Measurements from ENCODE around the gene USP15. TPM values are rescaled to one million over a fixed set of nuclear protein-coding genes. Genes with fewer than 3 reads are reported as not detected.
A peak's percentile ranks its signal among the peaks of the same experiment; 100 is the strongest.

USP15 gene
- total and polyA plus RNA-seq, 7 experiments from 2014 or later: 72.5 to 224 (median 175) TPM

GRCh38 chr12:62217466-62218194 is 42.6 kb upstream of the USP15 start:
- Histone ChIP-seq H3K4me1 (ENCODE audit: control insufficient read depth in 2 of 2, insufficient read depth in 2 of 2, low read length in 2 of 2) (peaks cover 0 to 22% of the 10 kb centered on the region in 2 donors), H3K9me3 (ENCODE audit: control insufficient read depth in 2 of 3, low read length in 3 of 3) (no peaks in the 10 kb centered on the region), H3K27ac (ENCODE audit: low read depth, low read length) (no peak overlapping the region), H3K4me3 (ENCODE audit: low read length) (no peak overlapping the region), H3K27me3 (ENCODE audit: control insufficient read depth in 2 of 2, insufficient read depth in 2 of 2, low read length in 2 of 2) (no peaks in the 10 kb centered on the region), H3K36me3 (ENCODE audit: control insufficient read depth in 2 of 3, insufficient read depth in 3 of 3, low read length in 3 of 3) (no peaks in the 10 kb centered on the region)
- CTCF ChIA-PET: interaction anchor here (0.5 to 0.7 kb wide), 2 partner anchors 10 to 1752 kb away, joined by 3 read pairs; no protein-coding TSS in a partner anchor
- H3K4me1 Mint-ChIP-seq: peaks cover 9 to 56% (median 36%) of the 10 kb centered on the region in 7 donors
- intact Hi-C loops (cut with micrococcal nuclease): no loop called here
- no peak for ATAC-seq
- peaks cover 0 to 4% (median 0%) of the 10 kb centered on the region in 5 donors for H3K36me3 Mint-ChIP-seq
- H3K4me3 Mint-ChIP-seq: peak overlapping the region in 1 of 10 donors; percentile 34
- H3K27ac Mint-ChIP-seq: peak overlapping the region in 4 of 9 donors; percentile 26 to 90 (median 69)
- no peak for DNase-seq
- H3K9me3 Mint-ChIP-seq: peaks cover 0 to 6% (median 2%) of the 10 kb centered on the region in 11 donors
- H3K27me3 Mint-ChIP-seq: peaks cover 0 to 11% (median 0%) of the 10 kb centered on the region in 5 donors
- POLR2A ChIA-PET: interaction anchor here (1.2 to 2.9 kb wide), 2 partner anchors 39 to 42 kb away, joined by 3 to 12 read pairs; partner anchors contain the start of gene USP15

GRCh38 chr12:62221107-62221506 is 39.1 kb upstream of the USP15 start:
- Mint-ChIP-seq H3K27me3 (peaks cover 0 to 11% (median 0%) of the 10 kb centered on the region in 5 donors), H3K27ac (no peak overlapping the region), H3K4me3 (no peak overlapping the region), H3K36me3 (peaks cover 0 to 4% (median 0%) of the 10 kb centered on the region in 5 donors), H3K9me3 (peaks cover 0 to 5% (median 0%) of the 10 kb centered on the region in 11 donors), H3K4me1 (peaks cover 0 to 32% (median 15%) of the 10 kb centered on the region in 7 donors)
- DNase-seq (no peak), ATAC-seq (no peak)
- Histone ChIP-seq H3K27me3 (ENCODE audit: control insufficient read depth in 2 of 2, insufficient read depth in 2 of 2, low read length in 2 of 2) (no peaks in the 10 kb centered on the region), H3K36me3 (ENCODE audit: control insufficient read depth in 2 of 3, insufficient read depth in 3 of 3, low read length in 3 of 3) (no peaks in the 10 kb centered on the region), H3K9me3 (ENCODE audit: control insufficient read depth in 2 of 3, low read length in 3 of 3) (no peaks in the 10 kb centered on the region), H3K4me3 (ENCODE audit: low read length) (no peak overlapping the region), H3K27ac (ENCODE audit: low read depth, low read length) (no peak overlapping the region), H3K4me1 (ENCODE audit: control insufficient read depth in 2 of 2, insufficient read depth in 2 of 2, low read length in 2 of 2) (peaks cover 0 to 5% of the 10 kb centered on the region in 2 donors)
- ChIA-PET CTCF (no interaction called here), POLR2A (no interaction called here)
- intact Hi-C loops (cut with micrococcal nuclease): no loop called here

GRCh38 chr12:62224601-62225000 is 35.6 kb upstream of the USP15 start:
- H3K4me1 Mint-ChIP-seq: peaks cover 0 to 8% (median 3%) of the 10 kb centered on the region in 7 donors
- CTCF ChIA-PET: no interaction called here
- no peak overlapping the region for H3K27ac ChIP-seq (ENCODE audit: low read depth, low read length)
- H3K36me3 Mint-ChIP-seq: peaks cover 0 to 4% (median 0%) of the 10 kb centered on the region in 5 donors
- no peak overlapping the region for H3K4me3 Mint-ChIP-seq
- peaks cover 0 to 12% (median 2%) of the 10 kb centered on the region in 11 donors for H3K9me3 Mint-ChIP-seq
- intact Hi-C loops (cut with micrococcal nuclease): no loop called here
- no peak overlapping the region for H3K27ac Mint-ChIP-seq
- H3K36me3 ChIP-seq (ENCODE audit: control insufficient read depth in 2 of 3, insufficient read depth in 3 of 3, low read length in 3 of 3): no peaks in the 10 kb centered on the region
- peaks cover 0 to 17% (median 0%) of the 10 kb centered on the region in 5 donors for H3K27me3 Mint-ChIP-seq
- POLR2A ChIA-PET: no interaction called here
- H3K27me3 ChIP-seq (ENCODE audit: control insufficient read depth in 2 of 2, insufficient read depth in 2 of 2, low read length in 2 of 2): no peaks in the 10 kb centered on the region
- DNase-seq (no peak), ATAC-seq (no peak)
- no peak overlapping the region for H3K4me3 ChIP-seq (ENCODE audit: low read length)
- no peaks in the 10 kb centered on the region for H3K4me1 ChIP-seq (ENCODE audit: control insufficient read depth in 2 of 2, insufficient read depth in 2 of 2, low read length in 2 of 2)
- no peaks in the 10 kb centered on the region for H3K9me3 ChIP-seq (ENCODE audit: control insufficient read depth in 2 of 3, low read length in 3 of 3)

- Histone ChIP-seq H3K27ac (ENCODE audit: low read depth, low read length) (no peak overlapping the region), H3K4me1 (ENCODE audit: control insufficient read depth in 2 of 2, insufficient read depth in 2 of 2, low read length in 2 of 2) (no peaks in the 10 kb centered on the region), H3K9me3 (ENCODE audit: control insufficient read depth in 2 of 3, low read length in 3 of 3) (no peaks in the 10 kb centered on the region), H3K27me3 (ENCODE audit: control insufficient read depth in 2 of 2, insufficient read depth in 2 of 2, low read length in 2 of 2) (no peaks in the 10 kb centered on the region), H3K4me3 (ENCODE audit: low read length) (no peak overlapping the region), H3K36me3 (ENCODE audit: control insufficient read depth in 2 of 3, insufficient read depth in 3 of 3, low read length in 3 of 3) (no peaks in the 10 kb centered on the region)
- peaks cover 0 to 6% (median 0%) of the 10 kb centered on the region in 7 donors for H3K4me1 Mint-ChIP-seq
- H3K36me3 Mint-ChIP-seq: peaks cover 0 to 2% (median 0%) of the 10 kb centered on the region in 5 donors
- ATAC-seq: no peak
- intact Hi-C loops (cut with micrococcal nuclease): no loop called here
- peak overlapping the region in 5 of 9 donors; percentile 1 to 10 (median 3) for H3K27ac Mint-ChIP-seq
- no peak for DNase-seq
- H3K4me3 Mint-ChIP-seq: no peak overlapping the region
- POLR2A ChIA-PET: no interaction called here
- peaks cover 0 to 8% (median 2%) of the 10 kb centered on the region in 11 donors for H3K9me3 Mint-ChIP-seq
- H3K27me3 Mint-ChIP-seq: peaks cover 0 to 15% (median 0%) of the 10 kb centered on the region in 5 donors
- CTCF ChIA-PET: interaction anchor here (0.6 to 0.8 kb wide), 2 partner anchors 9 to 20 kb away, joined by 3 read pairs; no protein-coding TSS in a partner anchor
Measured at GRCh38 chr12:62227091-62227490, 33.1 kb upstream of the USP15 start.

GRCh38 chr12:62230652-62231051 is 29.6 kb upstream of the USP15 start:
- DNase-seq (no peak), ATAC-seq (no peak)
- intact Hi-C loops (cut with micrococcal nuclease): no loop called here
- H3K27me3 Mint-ChIP-seq: peaks cover 0 to 15% (median 0%) of the 10 kb centered on the region in 5 donors
- peaks cover 0 to 5% (median 0%) of the 10 kb centered on the region in 5 donors for H3K36me3 Mint-ChIP-seq
- no peaks in the 10 kb centered on the region for H3K4me1 ChIP-seq (ENCODE audit: control insufficient read depth in 2 of 2, insufficient read depth in 2 of 2, low read length in 2 of 2)
- peaks cover 0 to 10% (median 4%) of the 10 kb centered on the region in 11 donors for H3K9me3 Mint-ChIP-seq
- no peaks in the 10 kb centered on the region for H3K9me3 ChIP-seq (ENCODE audit: control insufficient read depth in 2 of 3, low read length in 3 of 3)
- ChIA-PET POLR2A (no interaction called here), CTCF (no interaction called here)
- peaks cover 0 to 6% (median 0%) of the 10 kb centered on the region in 7 donors for H3K4me1 Mint-ChIP-seq
- H3K27ac Mint-ChIP-seq: no peak overlapping the region
- no peak overlapping the region for H3K4me3 Mint-ChIP-seq
- H3K4me3 ChIP-seq (ENCODE audit: low read length): no peak overlapping the region
- no peaks in the 10 kb centered on the region for H3K27me3 ChIP-seq (ENCODE audit: control insufficient read depth in 2 of 2, insufficient read depth in 2 of 2, low read length in 2 of 2)
- no peaks in the 10 kb centered on the region for H3K36me3 ChIP-seq (ENCODE audit: control insufficient read depth in 2 of 3, insufficient read depth in 3 of 3, low read length in 3 of 3)
- H3K27ac ChIP-seq (ENCODE audit: low read depth, low read length): no peak overlapping the region

- intact Hi-C loops (cut with micrococcal nuclease): no loop called here
- Mint-ChIP-seq H3K27me3 (peaks cover 0 to 13% (median 0%) of the 10 kb centered on the region in 5 donors), H3K4me1 (peaks cover 0 to under 1% (median 0%) of the 10 kb centered on the region in 7 donors), H3K9me3 (peaks cover 0 to 18% (median 4%) of the 10 kb centered on the region in 11 donors), H3K27ac (no peak overlapping the region), H3K36me3 (peaks cover 0 to 10% (median 5%) of the 10 kb centered on the region in 5 donors), H3K4me3 (no peak overlapping the region)
- no peak for ATAC-seq
- Histone ChIP-seq H3K27me3 (ENCODE audit: control insufficient read depth in 2 of 2, insufficient read depth in 2 of 2, low read length in 2 of 2) (no peaks in the 10 kb centered on the region), H3K4me1 (ENCODE audit: control insufficient read depth in 2 of 2, insufficient read depth in 2 of 2, low read length in 2 of 2) (no peaks in the 10 kb centered on the region), H3K36me3 (ENCODE audit: control insufficient read depth in 2 of 3, insufficient read depth in 3 of 3, low read length in 3 of 3) (no peaks in the 10 kb centered on the region), H3K4me3 (ENCODE audit: low read length) (no peak overlapping the region), H3K9me3 (ENCODE audit: control insufficient read depth in 2 of 3, low read length in 3 of 3) (no peaks in the 10 kb centered on the region), H3K27ac (ENCODE audit: low read depth, low read length) (no peak overlapping the region)
- CTCF ChIA-PET: interaction anchor here (0.7 kb wide), 1 partner anchor 124 kb away, joined by 4 read pairs; no protein-coding TSS in a partner anchor
- POLR2A ChIA-PET: no interaction called here
- no peak for DNase-seq
Measured at GRCh38 chr12:62232143-62232729, 28.0 kb upstream of the USP15 start.

Data from naive thymus-derived CD4-positive, alpha-beta T cell (primary cell).